Activated naive CD8-positive, alpha-beta T cell treated with anti-CD3 and anti-CD28 coated beads for 36 hours (primary cell): ENCODE results near the gene CLCF1. TPM values are rescaled to one million over a fixed set of nuclear protein-coding genes. Genes with fewer than 3 reads are reported as not detected.

Experiments used
- DNase-seq: peaks from one replicate; pipeline ENCODE4 v3.0.0; 2021
- H3K27ac Mint-ChIP-seq: one replicate; pipeline ENCODE4 v1.8.0; 2022; ENCODE audit warnings: mild to moderate bottlenecking, moderate library complexity, mixed read lengths
- H3K27me3 Mint-ChIP-seq: one replicate; pipeline ENCODE4 v1.8.0; 2022; ENCODE audit warnings: mild to moderate bottlenecking, mixed read lengths
- H3K36me3 Mint-ChIP-seq: one replicate; pipeline ENCODE4 v1.8.0; 2021; ENCODE audit warnings: mild to moderate bottlenecking, mixed read lengths
- H3K4me1 Mint-ChIP-seq: one replicate; pipeline ENCODE4 v1.8.0; 2021; ENCODE audit warnings: mixed read lengths
- H3K4me3 Mint-ChIP-seq: one replicate; pipeline ENCODE4 v1.8.0; 2022; ENCODE audit warnings: mild to moderate bottlenecking, moderate library complexity, mixed read lengths
- H3K9me3 Mint-ChIP-seq: one replicate; pipeline ENCODE4 v1.8.0; 2022; ENCODE audit warnings: mixed read lengths
- total RNA-seq, 2 experiments: library from RNA; stranded (reverse); gene quantifications; one replicate each; pipeline ENCODE4 v1.2.3, GENCODE V29; 2021

Gene CLCF1
- total RNA-seq, 2 experiments from 2014 or later, result 0.31 to 0.56 TPM

GRCh38 chr11:67365736-67366444 is 7.5 kb downstream of the CLCF1 start:
- H3K4me1 Mint-ChIP-seq, result peaks cover 30% of the 10 kb centered on the region
- H3K27me3 Mint-ChIP-seq, result peaks cover 5% of the 10 kb centered on the region
- no peaks in the 10 kb centered on the region for H3K9me3 Mint-ChIP-seq
- no peak for DNase-seq
- H3K4me3 Mint-ChIP-seq, result no peak overlapping the region
- no peaks in the 10 kb centered on the region for H3K36me3 Mint-ChIP-seq
- H3K27ac Mint-ChIP-seq, result no peak overlapping the region

GRCh38 chr11:67364783-67365722 is 8.3 kb downstream of the CLCF1 start:
- H3K9me3 Mint-ChIP-seq, result no peaks in the 10 kb centered on the region
- no peak overlapping the region for H3K27ac Mint-ChIP-seq
- H3K27me3 Mint-ChIP-seq, result no peaks in the 10 kb centered on the region
- no peak overlapping the region for H3K4me3 Mint-ChIP-seq
- H3K36me3 Mint-ChIP-seq, result no peaks in the 10 kb centered on the region
- DNase-seq, result no peak
- H3K4me1 Mint-ChIP-seq, result peaks cover 24% of the 10 kb centered on the region

- H3K27ac Mint-ChIP-seq, result no peak overlapping the region
- no peak overlapping the region for H3K4me3 Mint-ChIP-seq
- peaks cover 21% of the 10 kb centered on the region for H3K4me1 Mint-ChIP-seq
- no peaks in the 10 kb centered on the region for H3K36me3 Mint-ChIP-seq
- H3K27me3 Mint-ChIP-seq, result no peaks in the 10 kb centered on the region
- no peak for DNase-seq
- H3K9me3 Mint-ChIP-seq, result no peaks in the 10 kb centered on the region
Observed at GRCh38 chr11:67364169-67364568, 9.2 kb downstream of the CLCF1 start.

GRCh38 chr11:67357831-67358670 is 15.3 kb downstream of the CLCF1 start:
- no peaks in the 10 kb centered on the region for H3K27me3 Mint-ChIP-seq
- H3K4me1 Mint-ChIP-seq, result peaks cover 19% of the 10 kb centered on the region
- no peak overlapping the region for H3K27ac Mint-ChIP-seq
- no peaks in the 10 kb centered on the region for H3K36me3 Mint-ChIP-seq
- no peak overlapping the region for H3K4me3 Mint-ChIP-seq
- H3K9me3 Mint-ChIP-seq, result no peaks in the 10 kb centered on the region
- no peak for DNase-seq

GRCh38 chr11:67356864-67357561 is 16.4 kb downstream of the CLCF1 start:
- DNase-seq, result peak; percentile 69
- Mint-ChIP-seq H3K9me3 (no peaks in the 10 kb centered on the region), H3K4me3 (no peak overlapping the region), H3K4me1 (peaks cover 21% of the 10 kb centered on the region), H3K36me3 (no peaks in the 10 kb centered on the region), H3K27me3 (no peaks in the 10 kb centered on the region), H3K27ac (peak overlapping the region; percentile 57)

GRCh38 chr11:67356387-67356863 is 17.0 kb downstream of the CLCF1 start:
- H3K4me3 Mint-ChIP-seq, result no peak overlapping the region
- no peaks in the 10 kb centered on the region for H3K36me3 Mint-ChIP-seq

GRCh38 chr11:67355794-67356386 is 17.5 kb downstream of the CLCF1 start:
- Mint-ChIP-seq H3K4me1 (peaks cover 30% of the 10 kb centered on the region), H3K27ac (no peak overlapping the region), H3K9me3 (no peaks in the 10 kb centered on the region), H3K36me3 (no peaks in the 10 kb centered on the region), H3K27me3 (no peaks in the 10 kb centered on the region), H3K4me3 (no peak overlapping the region)
- no peak for DNase-seq

More at GRCh38 chr11:67356387-67356863, 17.0 kb downstream of the CLCF1 start:
- peak overlapping the region; percentile 57 for H3K27ac Mint-ChIP-seq
- no peaks in the 10 kb centered on the region for H3K9me3 Mint-ChIP-seq
- peaks cover 25% of the 10 kb centered on the region for H3K4me1 Mint-ChIP-seq
- no peak for DNase-seq
- no peaks in the 10 kb centered on the region for H3K27me3 Mint-ChIP-seq

GRCh38 chr11:67355023-67355793 is 18.2 kb downstream of the CLCF1 start:
- Mint-ChIP-seq H3K9me3 (no peaks in the 10 kb centered on the region), H3K36me3 (no peaks in the 10 kb centered on the region), H3K27me3 (no peaks in the 10 kb centered on the region), H3K4me3 (no peak overlapping the region), H3K4me1 (peaks cover 31% of the 10 kb centered on the region), H3K27ac (peak overlapping the region; percentile 61)
- DNase-seq, result no peak

- H3K27me3 Mint-ChIP-seq, result no peaks in the 10 kb centered on the region
- DNase-seq, result no peak
- peak overlapping the region; percentile 76 for H3K4me3 Mint-ChIP-seq
- peak overlapping the region; percentile 79 for H3K27ac Mint-ChIP-seq
- no peaks in the 10 kb centered on the region for H3K36me3 Mint-ChIP-seq
- peaks cover 36% of the 10 kb centered on the region for H3K4me1 Mint-ChIP-seq
- H3K9me3 Mint-ChIP-seq, result no peaks in the 10 kb centered on the region
Observed at GRCh38 chr11:67354075-67355022, 19.0 kb downstream of the CLCF1 start.

GRCh38 chr11:67353317-67354074 is 19.9 kb downstream of the CLCF1 start, which contains the start of gene POLD4:
Gene POLD4, minus strand, starts transcription at chr11:67353546. Its CDS starts 147 bp downstream, at chr11:67353399.
- peak; percentile 96 for DNase-seq
- H3K27me3 Mint-ChIP-seq, result no peaks in the 10 kb centered on the region
- H3K36me3 Mint-ChIP-seq, result no peaks in the 10 kb centered on the region
- H3K9me3 Mint-ChIP-seq, result no peaks in the 10 kb centered on the region
- H3K4me3 Mint-ChIP-seq, result peak within 1 kb of the TSS; percentile 98
- H3K4me1 Mint-ChIP-seq, result peaks cover 40% of the 10 kb centered on the region
- H3K27ac Mint-ChIP-seq, result peak within 1 kb of the TSS; percentile 98

- Mint-ChIP-seq H3K27ac (peak overlapping the region; percentile 98), H3K4me1 (peaks cover 44% of the 10 kb centered on the region), H3K4me3 (peak overlapping the region; percentile 98), H3K27me3 (no peaks in the 10 kb centered on the region), H3K36me3 (no peaks in the 10 kb centered on the region), H3K9me3 (no peaks in the 10 kb centered on the region)
- DNase-seq, result no peak
Observed at GRCh38 chr11:67352546-67353316, 20.7 kb downstream of the CLCF1 start.
